Osteoblast (primary cell): ENCODE data around the gene FCRLB. TPM values are rescaled to one million over a fixed set of nuclear protein-coding genes. Genes with fewer than 3 reads are reported as not detected.
"Not testable (repeated sequence)": the region's sequence is repeated elsewhere in the genome, so short reads cannot be mapped to it uniquely, and the experiment has no call there.

Experiments
- DNase-seq: peaks from one replicate; pipeline ENCODE4 v3.0.0; 2011; ENCODE audit warnings: low spot score, mixed read lengths; ENCODE audit not compliant: insufficient read length; ENCODE audit errors: missing footprints
- H2AFZ ChIP-seq: 2 replicates; pipeline ENCODE4 v1.6.0; 2011; ENCODE audit warnings: mild to moderate bottlenecking, low read length
- H3K27ac ChIP-seq: 2 replicates; pipeline ENCODE4 v1.5.1; 2011; ENCODE audit warnings: mild to moderate bottlenecking, low read depth, low read length, moderate library complexity
- H3K27me3 ChIP-seq: 2 replicates; pipeline ENCODE4 v1.6.0; 2012; ENCODE audit warnings: mild to moderate bottlenecking, control low read depth, inconsistent platforms, low read length, moderate library complexity; ENCODE audit not compliant: insufficient read depth
- H3K36me3 ChIP-seq: 2 replicates; pipeline ENCODE4 v1.5.1; 2011; ENCODE audit warnings: mild to moderate bottlenecking, low read length, control low read depth, moderate library complexity; ENCODE audit not compliant: insufficient read depth
- H3K4me1 ChIP-seq: 2 replicates; pipeline ENCODE4 v1.5.1; 2011; ENCODE audit warnings: mild to moderate bottlenecking, low read length, control low read depth, moderate library complexity; ENCODE audit not compliant: insufficient read depth
- H3K4me2 ChIP-seq: 2 replicates; pipeline ENCODE4 v1.6.0; 2011; ENCODE audit warnings: mild to moderate bottlenecking, low read length; ENCODE audit not compliant: insufficient read depth
- H3K4me3 ChIP-seq: fragments of 200-600 bp; sonication (generic); 3 replicates; pipeline ENCODE4 v1.5.1; 2012; ENCODE audit warnings: mild to moderate bottlenecking, low read length, inconsistent platforms; ENCODE audit not compliant: insufficient read depth
- H3K79me2 ChIP-seq: 2 replicates; pipeline ENCODE4 v1.6.0; 2012; ENCODE audit warnings: mild to moderate bottlenecking, low read length, control low read depth, inconsistent platforms; ENCODE audit not compliant: insufficient read depth
- H3K9me3 ChIP-seq: 2 replicates; pipeline ENCODE4 v1.5.1; 2011; ENCODE audit warnings: low read depth, low read length, control low read depth
- H4K20me1 ChIP-seq: 2 replicates; pipeline ENCODE4 v1.6.0; 2012; ENCODE audit warnings: mild to moderate bottlenecking, low read length, control low read depth; ENCODE audit not compliant: insufficient read depth
- total RNA-seq: library from RNA; depleted of rRNA; stranded (reverse); fragments of >200 nt; gene quantifications from 2 replicates; pipeline ENCODE4 v1.2.3, GENCODE V29; 2012
- TF ChIP-seq, protein P1 (sequence below): IDR thresholded peaks from 2 replicates; pipeline ENCODE4 v1.5.1; 2011; ENCODE audit warnings: mild to moderate bottlenecking, low read depth, low read length, moderate library complexity; ENCODE audit errors: extremely low read depth

The FCRLB gene
- total RNA-seq, 1 donor = 1.8 TPM

DNA sequence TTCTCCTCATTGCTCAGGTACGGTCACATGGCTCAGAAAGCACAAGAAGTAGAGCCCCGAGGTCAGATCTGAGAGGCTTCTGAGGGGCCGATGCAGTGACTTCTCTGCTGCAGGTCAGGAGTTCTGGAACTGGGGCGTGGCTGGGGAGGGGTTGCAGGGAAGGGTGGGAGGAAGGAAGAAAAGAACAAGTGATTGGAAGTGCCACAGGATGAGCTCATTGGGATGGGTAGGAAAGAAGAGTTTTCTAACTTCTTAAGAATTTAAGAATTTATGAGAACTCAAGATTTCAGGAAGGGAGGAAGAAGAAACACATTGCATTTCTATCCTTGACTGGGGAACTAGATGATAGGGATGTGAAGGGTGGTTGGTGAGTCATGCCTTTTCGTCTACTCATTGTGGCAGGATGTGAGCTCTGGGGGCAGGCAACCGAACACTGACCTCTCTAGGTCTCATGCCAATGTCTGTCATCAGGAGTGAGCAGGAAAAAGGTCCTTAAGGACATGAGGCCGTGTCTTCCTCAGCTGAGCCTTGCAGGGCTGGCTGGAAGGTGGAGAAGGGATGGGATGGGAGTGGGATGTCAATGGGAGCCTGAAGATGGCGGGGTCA lies 497 bp downstream of the FCRLB start:
- Histone ChIP-seq H3K4me1 (peaks cover 21% of the 10 kb centered on the region), H2AFZ (no peak overlapping the region), H3K27ac (peak overlapping the region; percentile 54), H3K36me3 (no peaks in the 10 kb centered on the region), H3K4me2 (peak overlapping the region; percentile 5), H4K20me1 (no peaks in the 10 kb centered on the region), H3K27me3 (no peaks in the 10 kb centered on the region), H3K79me2 (peaks cover 3% of the 10 kb centered on the region), H3K9me3 (no peaks in the 10 kb centered on the region), H3K4me3 (no peak overlapping the region)
- TF ChIP-seq, protein P1, sequence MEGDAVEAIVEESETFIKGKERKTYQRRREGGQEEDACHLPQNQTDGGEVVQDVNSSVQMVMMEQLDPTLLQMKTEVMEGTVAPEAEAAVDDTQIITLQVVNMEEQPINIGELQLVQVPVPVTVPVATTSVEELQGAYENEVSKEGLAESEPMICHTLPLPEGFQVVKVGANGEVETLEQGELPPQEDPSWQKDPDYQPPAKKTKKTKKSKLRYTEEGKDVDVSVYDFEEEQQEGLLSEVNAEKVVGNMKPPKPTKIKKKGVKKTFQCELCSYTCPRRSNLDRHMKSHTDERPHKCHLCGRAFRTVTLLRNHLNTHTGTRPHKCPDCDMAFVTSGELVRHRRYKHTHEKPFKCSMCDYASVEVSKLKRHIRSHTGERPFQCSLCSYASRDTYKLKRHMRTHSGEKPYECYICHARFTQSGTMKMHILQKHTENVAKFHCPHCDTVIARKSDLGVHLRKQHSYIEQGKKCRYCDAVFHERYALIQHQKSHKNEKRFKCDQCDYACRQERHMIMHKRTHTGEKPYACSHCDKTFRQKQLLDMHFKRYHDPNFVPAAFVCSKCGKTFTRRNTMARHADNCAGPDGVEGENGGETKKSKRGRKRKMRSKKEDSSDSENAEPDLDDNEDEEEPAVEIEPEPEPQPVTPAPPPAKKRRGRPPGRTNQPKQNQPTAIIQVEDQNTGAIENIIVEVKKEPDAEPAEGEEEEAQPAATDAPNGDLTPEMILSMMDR = no peak
- peak; percentile 97 for DNase-seq

DNA sequence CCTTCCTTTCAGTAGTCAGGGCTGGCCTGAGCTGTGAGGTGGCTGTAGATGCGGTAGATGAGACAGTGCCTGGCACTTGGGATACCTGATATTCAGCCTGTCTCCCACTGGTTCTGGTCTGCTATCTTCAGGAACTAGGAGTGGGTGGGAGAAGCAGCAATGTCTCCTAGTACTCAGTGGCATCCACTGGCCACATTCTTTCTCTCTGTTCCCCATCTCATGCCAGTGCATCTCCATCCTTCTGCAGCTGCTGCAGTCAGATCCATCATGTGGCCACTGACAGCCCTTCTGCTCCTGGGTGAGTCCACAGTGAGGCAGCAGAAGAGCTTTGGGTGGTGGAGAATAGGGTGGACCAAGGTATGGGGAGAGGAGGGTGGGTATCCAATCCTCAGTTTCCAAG lies 1.1 kb downstream of the FCRLB start:
- Histone ChIP-seq H3K79me2 (peaks cover 3% of the 10 kb centered on the region), H4K20me1 (no peaks in the 10 kb centered on the region), H3K36me3 (no peaks in the 10 kb centered on the region), H3K9me3 (no peaks in the 10 kb centered on the region), H3K4me2 (peak overlapping the region; percentile 5), H3K4me3 (no peak overlapping the region), H3K4me1 (peaks cover 24% of the 10 kb centered on the region), H3K27ac (peak overlapping the region; percentile 54), H2AFZ (no peak overlapping the region), H3K27me3 (no peaks in the 10 kb centered on the region)
- DNase-seq = no peak
- TF ChIP-seq, protein P1 = no peak

DNA sequence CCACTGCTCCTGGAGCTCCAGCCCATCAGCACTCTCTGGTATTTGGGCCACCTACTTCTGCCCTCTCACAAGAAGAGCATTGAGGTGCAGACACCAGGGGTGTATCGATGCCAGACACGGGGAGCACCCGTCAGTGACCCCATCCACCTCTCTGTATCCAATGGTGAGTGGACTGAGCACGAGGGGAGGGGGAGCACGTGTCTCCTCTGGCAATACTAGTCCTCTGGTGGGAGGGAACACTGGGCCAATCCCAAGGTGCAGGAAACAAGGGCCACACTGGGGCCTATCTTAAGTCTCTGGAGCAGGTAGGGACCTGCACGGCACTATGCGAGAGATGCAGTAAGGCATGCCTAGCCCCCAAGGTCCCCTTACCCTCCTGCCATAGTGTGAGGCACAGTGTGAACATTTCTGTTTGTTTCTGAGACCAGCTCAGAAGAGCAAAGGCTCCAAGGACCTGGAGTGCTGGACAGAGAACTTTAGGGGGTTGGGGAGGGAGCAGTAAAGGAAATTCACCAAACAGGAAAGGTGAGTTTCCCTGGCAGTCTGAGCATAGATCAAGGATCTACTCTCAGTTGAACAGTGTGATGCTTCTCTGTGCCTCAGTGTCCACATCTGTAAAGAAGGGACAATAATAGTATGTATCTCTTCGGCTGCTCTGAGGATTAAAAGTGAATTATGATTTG lies 2.3 kb downstream of the FCRLB start:
- Histone ChIP-seq H3K36me3 (no peaks in the 10 kb centered on the region), H3K27ac (no peak overlapping the region), H3K4me1 (peaks cover 30% of the 10 kb centered on the region), H3K9me3 (no peaks in the 10 kb centered on the region), H3K27me3 (no peaks in the 10 kb centered on the region), H4K20me1 (no peaks in the 10 kb centered on the region), H3K4me2 (no peak overlapping the region), H3K79me2 (peaks cover 3% of the 10 kb centered on the region), H3K4me3 (no peak overlapping the region), H2AFZ (no peak overlapping the region)
- DNase-seq = no peak
- TF ChIP-seq, protein P1 = no peak

DNA sequence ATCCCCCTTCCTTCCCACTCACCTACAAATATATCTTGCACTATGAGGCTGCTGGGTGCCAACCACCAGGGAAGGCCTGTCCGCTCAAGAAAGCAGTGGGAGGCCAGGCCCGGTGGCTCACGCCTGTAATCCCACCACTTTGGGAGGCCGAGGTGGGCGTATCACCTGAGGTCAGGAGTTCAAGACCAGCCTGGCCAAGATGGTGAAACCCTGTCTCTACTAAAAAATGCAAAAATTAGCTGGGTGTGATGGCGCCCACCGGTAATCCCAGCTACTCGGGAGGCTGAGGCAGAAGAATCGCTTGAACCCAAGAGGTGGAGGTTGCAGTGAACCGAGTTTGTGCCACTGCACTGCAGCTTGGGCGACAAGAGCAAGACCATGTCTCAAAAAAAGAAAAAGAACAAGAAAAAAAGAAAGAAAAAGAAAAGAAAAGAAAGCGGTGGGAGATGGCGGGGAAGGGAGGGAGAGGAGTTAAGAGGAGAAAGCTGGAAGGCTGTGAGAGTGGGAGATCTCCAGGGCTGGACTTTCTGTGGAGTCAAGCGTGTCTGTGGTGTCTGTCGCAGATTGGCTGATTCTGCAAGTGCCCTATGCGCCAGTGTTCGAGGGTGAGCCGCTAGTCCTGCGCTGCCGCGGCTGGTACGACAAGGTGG lies 4.0 kb downstream of the FCRLB start:
- H3K79me2 ChIP-seq, H3K36me3 ChIP-seq, H3K27me3 ChIP-seq, DNase-seq, H4K20me1 ChIP-seq, H3K9me3 ChIP-seq: not testable (repeated sequence)
- Histone ChIP-seq H3K27ac (peak overlapping the region; percentile 84), H3K4me2 (peak overlapping the region; percentile 98), H3K4me3 (peak overlapping the region; percentile 86), H2AFZ (peak overlapping the region; percentile 93), H3K4me1 (peaks cover 34% of the 10 kb centered on the region)
